HepG2 (cell line): ENCODE data around the gene SNX22. TPM values are rescaled to one million over a fixed set of nuclear protein-coding genes. Genes with fewer than 3 reads are reported as not detected.

ENCODE experiments used
- ATAC-seq: fragments of 200-7000 bp; cut with Tn5 transposase; 3 replicates; pipeline ENCODE4 v1.9.1; 2020; ENCODE audit warnings: mild to moderate bottlenecking, moderate library complexity
- BruUV-seq: library from RNA; stranded (reverse); fragments of 400-500 nt; replicated peaks from 2 replicates; lab custom pipeline; 2021; lab: Mats Ljungman, UMichigan
- CTCF ChIA-PET: fragments of 300-600 bp; formaldehyde crosslinking; extraction: SDS; loops from one replicate; lab custom pipeline; 2021; ENCODE audit warnings: low total read pairs, inconsistent platforms, low intra/inter-chr PET ratio; lab: Yijun Ruan, JAX
- POLR2A ChIA-PET: fragments of 350-600 bp; sonication (Branson Sonifier 250); formaldehyde crosslinking; loops from one replicate; lab custom pipeline; 2020; ENCODE audit warnings: antibody characterized with exemption, inconsistent platforms; lab: Yijun Ruan, JAX
- DNase-seq: peaks from one replicate; pipeline ENCODE4 v3.0.0-alpha.2; 2015; ENCODE audit warnings: low spot score
- FAIRE-seq: peaks from 3 replicates; lab custom pipeline; 2011; peaks lifted over from hg19 to GRCh38; lab: Jason Lieb, UNC
- H2AFZ ChIP-seq: one replicate; pipeline ENCODE4 v1.6.1; 2011; ENCODE audit warnings: low read length, inconsistent platforms
- H3K27ac ChIP-seq: fragments of 300-600 bp; 3 replicates; pipeline ENCODE4 v1.8.0; 2011; ENCODE audit warnings: mixed run types, mild to moderate bottlenecking, mixed read lengths, low read length, inconsistent platforms; ENCODE audit not compliant: insufficient read depth; ENCODE audit errors: extremely low read length
- H3K27me3 ChIP-seq, 2 experiments: fragments of 200-600 bp in 1 of 2; 2 replicates in 1 of 2; 3 replicates in 1 of 2; pipeline versions ENCODE4 v1.6.0 to v1.8.0; 2011; ENCODE audit warnings: low read length in 2 of 2, mild to moderate bottlenecking in 2 of 2, moderate library complexity in 2 of 2, inconsistent platforms in 1 of 2; ENCODE audit not compliant: insufficient read depth in 2 of 2, control insufficient read depth in 1 of 2
- H3K36me3 ChIP-seq, 2 experiments: fragments of 200-600 bp in 1 of 2; replicated peaks in 1 of 2; 2 replicates in 1 of 2; 3 replicates in 1 of 2; pipeline versions ENCODE4 v1.5.1 to v1.8.0; 2011; ENCODE audit warnings: low read length in 2 of 2, inconsistent platforms in 1 of 2; ENCODE audit not compliant: insufficient read depth in 2 of 2, control insufficient read depth in 1 of 2
- H3K4me1 ChIP-seq: 2 replicates; pipeline ENCODE4 v1.5.1; 2012; ENCODE audit warnings: low read length, inconsistent platforms; ENCODE audit not compliant: insufficient read depth
- H3K4me2 ChIP-seq: 2 replicates; pipeline ENCODE4 v1.6.0; 2011; ENCODE audit warnings: low read depth, low read length, inconsistent platforms
- H3K4me3 ChIP-seq, 3 experiments: fragments of 200-600 bp in 1 of 3; sonication (generic), shearing (Covaris generic) in 1 of 3; replicated peaks in 1 of 3; 2 replicates each; pipeline ENCODE4 v1.5.1; 2011 to 2016; ENCODE audit warnings: low read length in 3 of 3, inconsistent platforms in 2 of 3, low read depth in 2 of 3, mild to moderate bottlenecking in 2 of 3, control low read depth in 1 of 3, mixed read lengths in 1 of 3; ENCODE audit not compliant: insufficient read depth in 1 of 3
- H3K79me2 ChIP-seq: one replicate; pipeline ENCODE4 v1.6.1; 2011; ENCODE audit warnings: low read length, inconsistent platforms; ENCODE audit not compliant: insufficient read depth
- H3K9ac ChIP-seq: 2 replicates; pipeline ENCODE4 v1.6.0; 2011; ENCODE audit warnings: mild to moderate bottlenecking, low read depth, low read length, inconsistent platforms; ENCODE audit not compliant: insufficient read depth
- H3K9me3 ChIP-seq: 2 replicates; pipeline ENCODE4 v1.5.1; 2012; ENCODE audit warnings: mild to moderate bottlenecking, low read length
- H4K20me1 ChIP-seq: 2 replicates; pipeline ENCODE4 v1.6.0; 2011; ENCODE audit warnings: inconsistent platforms, mild to moderate bottlenecking, low read length, moderate library complexity; ENCODE audit not compliant: insufficient read depth
- GATA4 ChIP-seq: sonication (generic); IDR thresholded peaks from 2 replicates; pipeline ENCODE4 v1.6.1; 2016; ENCODE audit warnings: antibody characterized with exemption, low read depth, borderline replicate concordance
- PATZ1 ChIP-seq: sonication (generic); formaldehyde crosslinking; IDR thresholded peaks from 2 replicates; pipeline ENCODE4 v1.4.0; 2020; ENCODE audit warnings: missing genetic modification reagents
- PBX3 ChIP-seq: sonication (generic); formaldehyde crosslinking; IDR thresholded peaks from 2 replicates; pipeline ENCODE4 v1.8.1; 2023; ENCODE audit warnings: missing genetic modification reagents, inconsistent platforms, borderline replicate concordance
- ZNF142 ChIP-seq: sonication (generic); formaldehyde crosslinking; IDR thresholded peaks from 2 replicates; pipeline ENCODE4 v1.4.0; 2020; ENCODE audit warnings: missing genetic modification reagents
- WGBS: methylation state at CpG from one replicate; pipeline ENCODE4 v1.1.6; 2017; ENCODE audit warnings: low lambda C conversion rate; 5-methylcytosine and 5-hydroxymethylcytosine counted together
- in situ Hi-C: cut with HindIII; loops from 2 replicates; pipeline ENCODE4 v1.10.0; 2017; ENCODE audit warnings: low pct_unique_long_range_greater_than_20kb; ENCODE audit not compliant: extremely low pct_ligation_motif_present
- intact Hi-C: fragments of 100-400 bp; cut with micrococcal nuclease; formaldehyde crosslinking; loops from one replicate; pipeline ENCODE4 v1.10.0; 2022; ENCODE audit not compliant: unreplicated experiment
- polyA plus RNA-seq, 8 experiments: library from polyadenylated mRNA; depleted of rRNA in 3 of 8; stranded (reverse) in 7 of 8; unstranded in 1 of 8; fragments of >200 nt; fragmentation: Illumina TruSeq in 4 of 8; extraction: Trizol in 4 of 8; gene quantifications; 2 replicates each; pipeline versions ENCODE4 v1.2.1 to v1.2.3, GENCODE V29; 2011 to 2016; ENCODE audit warnings: low read depth in 4 of 8, missing spikeins in 1 of 8, mixed read lengths in 1 of 8; ENCODE audit not compliant: insufficient read depth in 1 of 8
- total RNA-seq, 5 experiments: library from RNA; depleted of rRNA; stranded (reverse); fragments of >200 nt; fragmentation: Illumina TruSeq; extraction: Trizol; gene quantifications; 2 replicates each; pipeline ENCODE4 v1.2.3, GENCODE V29; 2016; ENCODE audit warnings: low read depth in 1 of 5

SNX22 gene
- total and polyA plus RNA-seq, 2 of the 13 experiments (the other 11 are each of a cell fraction or from before 2014, with no cell fraction given): 2.3 to 5.5 TPM

- H3K4me1 ChIP-seq: peaks cover 45% of the 10 kb centered on the region
- ChIA-PET CTCF (no interaction called here), POLR2A (interaction anchor here (0.8 to 1.3 kb wide), 5 partner anchors 16 to 43 kb away, joined by 3 to 7 read pairs (median 3); partner anchors contain the start of genes CIAO2A and SNX1)
- 42% methylated on average over 3 of the region's 3 CpGs for WGBS
- peak overlapping the region; percentile 14; the same call in 1 of the 2 replicates for H3K9ac ChIP-seq
- H3K4me3 ChIP-seq: no peak overlapping the region
- no peaks in the 10 kb centered on the region for H3K9me3 ChIP-seq
- no peaks in the 10 kb centered on the region for H3K27me3 ChIP-seq
- BruUV-seq: no TSS peak
- peak overlapping the region; percentile 26 for H3K4me2 ChIP-seq
- H4K20me1 ChIP-seq: peaks cover 14% of the 10 kb centered on the region
- peaks cover 7 to 42% of the 10 kb centered on the region in 2 experiments for H3K36me3 ChIP-seq
- FAIRE-seq: no peak
- intact Hi-C loops: no loop called here
- peaks cover 55% of the 10 kb centered on the region for H3K79me2 ChIP-seq
- H3K27ac ChIP-seq: peak overlapping the region; percentile 21
- TF ChIP-seq PATZ1 (CRISPR knock-in tag) (0 out of 2 replicates have a peak, but pooled peaks have one; percentile 15), GATA4 (no peak), ZNF142 (CRISPR knock-in tag) (no peak), PBX3 (CRISPR knock-in tag) (no peak)
- peak; percentile 42 for DNase-seq
- in situ Hi-C loops: no loop called here
- ATAC-seq: peak; percentile 69
- no peak overlapping the region for H2AFZ ChIP-seq
Measured at GRCh38 chr15:64111679-64112050, 39.9 kb upstream of the SNX22 start.
